HCT116 (cell line): Measurements from ENCODE around the gene PITPNC1. TPM values are rescaled to one million over a fixed set of nuclear protein-coding genes. Genes with fewer than 3 reads are reported as not detected.

ENCODE experiments used
- ATAC-seq: fragments of 200-7000 bp; cut with Tn5 transposase; 2 replicates; pipeline ENCODE4 v1.9.1; 2020; ENCODE audit warnings: mild to moderate bottlenecking, moderate library complexity
- BruUV-seq: library from RNA; stranded (reverse); fragments of 400-500 nt; replicated peaks from 2 replicates; lab custom pipeline; 2021; lab: Mats Ljungman, UMichigan
- CTCF ChIA-PET: fragments of 300-600 bp; sonication (Branson Sonifier 250); formaldehyde crosslinking; loops from one replicate; lab custom pipeline; 2021; ENCODE audit warnings: antibody characterized with exemption; lab: Charles Lee
- POLR2A ChIA-PET: fragments of 300-600, 350-600 bp; sonication (Branson Sonifier 250); formaldehyde crosslinking; loops from one replicate; lab custom pipeline; 2021; ENCODE audit warnings: antibody characterized with exemption; lab: Charles Lee
- RAD21 ChIA-PET, 2 experiments: fragments of 300-600 bp; sonication (Branson Sonifier 250); formaldehyde crosslinking; loops; one replicate each; lab custom pipeline; 2023; ENCODE audit warnings: low total read pairs in 2 of 2; ENCODE audit not compliant: uncharacterized antibody in 2 of 2, unreplicated experiment in 2 of 2, low non-redundant PET in 1 of 2; lab: Charles Lee
- DNase-seq: peaks from one replicate; pipeline ENCODE4 v3.0.0-alpha.2; 2010; ENCODE audit warnings: low read depth, low spot score
- H2AFZ ChIP-seq: fragments of 200-600 bp; shearing (Covaris generic), sonication (generic); 2 replicates; pipeline ENCODE4 v1.6.1; 2017; ENCODE audit warnings: low read depth, mixed run types, mixed read lengths, antibody characterized with exemption, low read length; ENCODE audit not compliant: poor library complexity, severe bottlenecking
- H3K27ac ChIP-seq: 2 replicates; pipeline ENCODE4 v1.5.1; 2012; ENCODE audit warnings: low read depth, low read length
- H3K27me3 ChIP-seq: fragments of 200-600 bp; sonication (generic); 2 replicates; pipeline ENCODE4 v1.6.1; 2016; ENCODE audit warnings: mixed run types, low read length, mixed read lengths; ENCODE audit not compliant: insufficient read depth
- H3K36me3 ChIP-seq, 2 experiments: fragments of 200-500 bp in 1 of 2; fragments of 200-600 bp in 1 of 2; sonication (Bioruptor generic) in 1 of 2; sonication (generic) in 1 of 2; 2 replicates each; pipeline versions ENCODE4 v1.5.1 to v1.6.1; 2014 to 2016; ENCODE audit warnings: low read length in 2 of 2, inconsistent platforms in 1 of 2, mixed read lengths in 1 of 2, mixed run types in 1 of 2; ENCODE audit not compliant: insufficient read depth in 2 of 2, control insufficient read depth in 1 of 2
- H3K4me1 ChIP-seq, 2 experiments: fragments of 200-600 bp in 1 of 2; sonication (generic) in 1 of 2; 2 replicates each; pipeline versions ENCODE4 v1.5.1 to v1.6.1; 2012 to 2017; ENCODE audit warnings: low read length in 2 of 2, inconsistent platforms in 1 of 2, mild to moderate bottlenecking in 1 of 2, mixed read lengths in 1 of 2, mixed run types in 1 of 2, moderate library complexity in 1 of 2; ENCODE audit not compliant: insufficient read depth in 2 of 2, control insufficient read depth in 1 of 2
- H3K4me2 ChIP-seq: fragments of 200-600 bp; sonication (generic); 2 replicates; pipeline ENCODE4 v1.6.1; 2017; ENCODE audit warnings: mixed run types, low read length, mixed read lengths
- H3K4me3 ChIP-seq, 2 experiments: fragments of 200-600 bp in 1 of 2; sonication (generic) in 1 of 2; replicated peaks in 1 of 2; 2 replicates each; pipeline ENCODE4 v1.5.1; 2011 to 2016; ENCODE audit warnings: low read length in 2 of 2, control low read depth in 1 of 2, low read depth in 1 of 2, mild to moderate bottlenecking in 1 of 2, mixed read lengths in 1 of 2, mixed run types in 1 of 2
- H3K79me2 ChIP-seq: fragments of 200-600 bp; sonication (generic); 2 replicates; pipeline ENCODE4 v1.6.1; 2017; ENCODE audit warnings: mild to moderate bottlenecking, mixed run types, low read length, moderate library complexity, mixed read lengths; ENCODE audit not compliant: insufficient read depth
- H3K9ac ChIP-seq: fragments of 200-600 bp; sonication (generic); 2 replicates; pipeline ENCODE4 v1.6.1; 2016; ENCODE audit warnings: low read length, mixed read lengths
- H3K9me2 ChIP-seq: fragments of 200-600 bp; sonication (generic), shearing (Covaris generic); 2 replicates; pipeline ENCODE4 v1.6.1; 2017; ENCODE audit warnings: mixed run types, mild to moderate bottlenecking, moderate library complexity; ENCODE audit not compliant: insufficient read depth
- H3K9me3 ChIP-seq, 2 experiments: fragments of 200-500 bp in 1 of 2; fragments of 200-600 bp in 1 of 2; sonication (Bioruptor generic) in 1 of 2; sonication (generic) in 1 of 2; 2 replicates each; pipeline ENCODE4 v1.6.1; 2014 to 2017; ENCODE audit warnings: low read length in 2 of 2, mixed read lengths in 2 of 2, inconsistent platforms in 1 of 2, low read depth in 1 of 2, mild to moderate bottlenecking in 1 of 2, mixed run types in 1 of 2, moderate library complexity in 1 of 2; ENCODE audit not compliant: control insufficient read depth in 1 of 2, insufficient read depth in 1 of 2
- H4K20me1 ChIP-seq: fragments of 200-600 bp; sonication (generic), shearing (Covaris generic); 2 replicates; pipeline ENCODE4 v1.6.1; 2017; ENCODE audit warnings: mixed run types, mild to moderate bottlenecking, moderate library complexity; ENCODE audit not compliant: insufficient read depth
- ATF3 ChIP-seq: IDR thresholded peaks from 2 replicates; pipeline ENCODE4 v1.6.1; 2012
- CBX3 ChIP-seq: IDR thresholded peaks from 2 replicates; pipeline ENCODE4 v1.6.1; 2012; ENCODE audit warnings: low read depth
- CTCF ChIP-seq, 3 experiments: fragments of 200-600 bp in 1 of 3; sonication (generic) in 1 of 3; IDR thresholded peaks in 2 of 3; conservative IDR thresholded peaks in 1 of 3; 2 replicates each; pipeline ENCODE4 v1.5.1; 2012 to 2017; ENCODE audit warnings: low read depth in 2 of 3, low read length in 2 of 3, antibody characterized with exemption in 1 of 3, borderline replicate concordance in 1 of 3, control low read depth in 1 of 3, mild to moderate bottlenecking in 1 of 3, mixed read lengths in 1 of 3, mixed run types in 1 of 3, moderate library complexity in 1 of 3; ENCODE audit not compliant: insufficient read depth in 1 of 3
- EZH2 ChIP-seq: fragments of 200-600 bp; sonication (generic); IDR thresholded peaks from 2 replicates; pipeline ENCODE4 v1.6.1; 2017; ENCODE audit warnings: antibody characterized with exemption, mixed run types
- EZH2phosphoT487 ChIP-seq: fragments of 200-600 bp; IDR thresholded peaks from 2 replicates; pipeline ENCODE4 v1.6.1; 2018; ENCODE audit warnings: antibody characterized with exemption, borderline replicate concordance
- RAD21 ChIP-seq: IDR thresholded peaks from 2 replicates; pipeline ENCODE4 v1.6.1; 2012; ENCODE audit warnings: low read depth, mild to moderate bottlenecking
- REST ChIP-seq: IDR thresholded peaks from 2 replicates; pipeline ENCODE4 v1.6.1; 2012; ENCODE audit warnings: low read depth
- ZBTB33 ChIP-seq: IDR thresholded peaks from 2 replicates; pipeline ENCODE4 v1.6.1; 2011; ENCODE audit warnings: mild to moderate bottlenecking, low read length, moderate library complexity; ENCODE audit not compliant: insufficient replicate concordance; ENCODE audit errors: extremely low read depth
- ZFX ChIP-seq: fragments of 450-650 bp; IDR thresholded peaks from 2 replicates; pipeline ENCODE4 v1.6.1; 2017
- intact Hi-C: fragments of 100-400 bp; cut with micrococcal nuclease; formaldehyde crosslinking; loops from 2 replicates; pipeline ENCODE4 v1.10.0; 2022
- total RNA-seq: library from RNA; stranded (reverse); gene quantifications from one replicate; pipeline ENCODE4 v1.2.1, GENCODE V29; 2021; ENCODE audit not compliant: unreplicated experiment

Gene PITPNC1
- total RNA-seq, 1 experiment from 2014 or later: 41.9 TPM

GRCh38 chr17:67433248-67433924 lies 56.3 kb downstream of the PITPNC1 start:
- peak overlapping the region; percentile 10; the same call in 1 of the 2 replicates for H3K4me2 ChIP-seq
- H3K27me3 ChIP-seq: no peaks in the 10 kb centered on the region
- ChIA-PET CTCF (interaction anchor here (1.0 to 1.2 kb wide), 2 partner anchors 11 to 55 kb away, joined by 3 read pairs; no protein-coding TSS in a partner anchor), RAD21 (no interaction called here), POLR2A (interaction anchor here (4.0 kb wide), 1 partner anchor 11 kb away, joined by 22 read pairs; no protein-coding TSS in a partner anchor)
- BruUV-seq: no TSS peak
- intact Hi-C loops: no loop called here
- TF ChIP-seq ATF3 (no peak), EZH2 (no peak), ZFX (no peak), CBX3 (0 out of 2 replicates have a peak, but pooled peaks have one; percentile 5)
- H3K4me1 ChIP-seq: peaks cover 20 to 54% of the 10 kb centered on the region in 2 experiments
- DNase-seq: no peak
- no peaks in the 10 kb centered on the region; the same call in 1 of the 2 replicates for H3K79me2 ChIP-seq
- H3K36me3 ChIP-seq: no peaks in the 10 kb centered on the region
- H3K9me2 ChIP-seq: no peaks in the 10 kb centered on the region
- H3K4me3 ChIP-seq: no peak overlapping the region
- ATAC-seq: 0 out of 2 replicates have a peak, but pooled peaks have one; percentile 11
- H3K27ac ChIP-seq: no peak overlapping the region
- H4K20me1 ChIP-seq: no peaks in the 10 kb centered on the region
- no peak overlapping the region for H2AFZ ChIP-seq
- 0 out of 2 replicates have a peak overlapping the region, but pooled peaks have one; percentile 3 for H3K9ac ChIP-seq
- no peaks in the 10 kb centered on the region for H3K9me3 ChIP-seq

- H3K27ac ChIP-seq: no peak overlapping the region
- BruUV-seq: no TSS peak
- POLR2A ChIA-PET: interaction anchor here (0.7 kb wide), 1 partner anchor 33 kb away, joined by 3 read pairs; no protein-coding TSS in a partner anchor
- no peaks in the 10 kb centered on the region for H3K9me3 ChIP-seq
- H2AFZ ChIP-seq: no peak overlapping the region
- H3K36me3 ChIP-seq: no peaks in the 10 kb centered on the region
- DNase-seq: no peak
- H3K27me3 ChIP-seq: no peaks in the 10 kb centered on the region
- no peak overlapping the region for H3K4me3 ChIP-seq
- peaks cover 20 to 49% of the 10 kb centered on the region in 2 experiments for H3K4me1 ChIP-seq
- intact Hi-C loops: no loop called here
- no peak overlapping the region for H3K4me2 ChIP-seq
- TF ChIP-seq ZBTB33: no peak
- TF ChIP-seq RAD21: no peak
- TF ChIP-seq REST: no peak
- TF ChIP-seq CTCF (IDR thresholded peaks at IDR 0.05 in 2 of 3, conservative IDR thresholded peaks at IDR 0.05 in 1 of 3; ENCODE audit: borderline replicate concordance in 1 of 3, insufficient read depth in 1 of 3, low read depth in 2 of 3, low read length in 2 of 3): no peak
- no peak for TF ChIP-seq EZH2phosphoT487
- CTCF ChIA-PET: interaction anchor here (1.0 kb wide), 1 partner anchor 56 kb away, joined by 3 read pairs; no protein-coding TSS in a partner anchor
- H3K9me2 ChIP-seq: no peaks in the 10 kb centered on the region
- no peak overlapping the region for H3K9ac ChIP-seq
- no peaks in the 10 kb centered on the region for H4K20me1 ChIP-seq
- ATAC-seq: no peak
- peaks cover 3% of the 10 kb centered on the region; the same call in 1 of the 2 replicates for H3K79me2 ChIP-seq
- RAD21 ChIA-PET: no interaction called here
These were observed 57.0 kb downstream of the PITPNC1 start for GRCh38 chr17:67434061-67434525.
